Measurements from ENCODE around the gene CNTRL. TPM values are rescaled to one million over a fixed set of nuclear protein-coding genes. Genes with fewer than 3 reads are reported as not detected.

CNTRL gene
- total RNA-seq, 2 experiments from 2014 or later: 62.8 to 69.8 TPM

DNA sequence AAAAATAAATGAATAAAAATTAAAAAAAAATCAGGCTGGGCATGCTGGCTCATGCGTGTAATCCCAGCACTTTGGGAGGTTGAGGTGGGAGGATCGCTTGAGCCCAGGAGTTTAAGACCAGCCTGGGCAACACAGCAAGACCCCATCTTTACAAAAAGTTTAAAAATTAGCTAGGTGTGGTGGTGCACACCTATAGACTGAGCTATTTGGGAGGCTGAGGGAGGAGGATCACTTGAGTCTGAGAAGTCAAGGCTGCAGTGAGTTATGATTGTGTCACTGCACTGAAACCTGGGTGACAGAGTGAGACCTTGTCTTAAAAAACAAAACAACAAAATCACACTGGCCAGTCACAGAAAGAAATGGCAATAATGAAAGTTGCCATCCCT lies 3.4 kb upstream of the CNTRL start:
- peak overlapping the region; percentile 87 for H3K27ac Mint-ChIP-seq
- CTCF ChIA-PET: interaction anchor here (0.6 to 5.3 kb wide), 9 partner anchors 10 to 305 kb away, joined by 3 to 41 read pairs (median 3); no protein-coding TSS in a partner anchor

DNA sequence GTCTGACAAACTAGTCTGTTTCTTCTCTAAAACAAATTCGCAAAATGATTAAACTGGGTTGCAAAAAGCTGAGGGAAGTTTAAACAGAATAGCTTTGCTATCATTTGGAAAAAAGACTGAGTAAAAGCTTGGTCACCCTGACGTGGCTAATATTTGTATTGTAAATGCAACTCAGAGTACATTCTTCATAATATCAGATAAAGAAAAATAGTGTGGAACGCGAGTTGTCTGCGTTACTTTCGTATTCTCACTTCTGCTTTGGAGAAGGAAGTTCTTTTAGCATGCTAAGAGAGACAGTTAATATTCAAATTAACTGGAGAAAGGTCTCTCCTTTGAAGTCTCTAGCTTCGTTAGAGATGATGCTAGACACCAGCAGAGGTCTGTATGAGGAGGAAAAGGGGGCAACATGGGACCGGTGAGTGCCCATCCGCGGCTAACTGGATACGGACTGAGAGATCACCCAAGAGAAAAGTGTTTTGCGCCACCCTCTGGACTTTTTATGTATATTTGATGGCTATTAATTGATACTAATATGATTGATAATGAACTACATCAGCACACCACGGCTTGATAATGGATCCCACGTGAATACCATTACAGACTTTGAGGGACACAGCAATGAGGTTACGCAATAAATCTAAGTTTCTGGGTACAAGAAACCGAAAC lies 2.9 kb upstream of the CNTRL start:
- H3K4me3 Mint-ChIP-seq: peak overlapping the region; percentile 97
- H3K27ac Mint-ChIP-seq: peak overlapping the region; percentile 87
- DNase-seq (peak; percentile 59), ATAC-seq (peak; percentile 10)
- intact Hi-C loops (cut with micrococcal nuclease): loop anchor here (5.0 kb wide), 3 partner anchors 50 to 315 kb away; no protein-coding TSS in a partner anchor
- H3K9me3 Mint-ChIP-seq: peaks cover 9% of the 10 kb centered on the region
- H3K27me3 Mint-ChIP-seq: no peaks in the 10 kb centered on the region
- ChIA-PET CTCF (interaction anchor here (0.6 to 5.3 kb wide), 10 partner anchors 11 to 316 kb away, joined by 3 to 41 read pairs (median 5); no protein-coding TSS in a partner anchor), POLR2A (interaction anchor here (0.8 to 1.3 kb wide), 3 partner anchors 138 to 176 kb away, joined by 3 read pairs; no protein-coding TSS in a partner anchor)
- peak; percentile 59 for TF ChIP-seq CTCF (IDR thresholded peaks at IDR 0.05)
- peaks cover 7% of the 10 kb centered on the region for H3K36me3 Mint-ChIP-seq (ENCODE audit: low read depth)
- H3K4me1 Mint-ChIP-seq (ENCODE audit: low read depth): peaks cover 40% of the 10 kb centered on the region

More for the DNA sequence above, 3.4 kb upstream of the CNTRL start:
- Mint-ChIP-seq H3K4me1 (ENCODE audit: low read depth) (peaks cover 35% of the 10 kb centered on the region), H3K27me3 (no peaks in the 10 kb centered on the region), H3K36me3 (ENCODE audit: low read depth) (peaks cover 9% of the 10 kb centered on the region), H3K4me3 (peak overlapping the region; percentile 97), H3K9me3 (peaks cover 9% of the 10 kb centered on the region)
- DNase-seq (peak; percentile 29), ATAC-seq (no peak)
- intact Hi-C loops (cut with micrococcal nuclease): loop anchor here (5.0 kb wide), 3 partner anchors 51 to 314 kb away; no protein-coding TSS in a partner anchor
- TF ChIP-seq CTCF (IDR thresholded peaks at IDR 0.05): no peak
- POLR2A ChIA-PET: interaction anchor here (0.8 to 1.3 kb wide), 3 partner anchors 138 to 175 kb away, joined by 3 read pairs; no protein-coding TSS in a partner anchor

DNA sequence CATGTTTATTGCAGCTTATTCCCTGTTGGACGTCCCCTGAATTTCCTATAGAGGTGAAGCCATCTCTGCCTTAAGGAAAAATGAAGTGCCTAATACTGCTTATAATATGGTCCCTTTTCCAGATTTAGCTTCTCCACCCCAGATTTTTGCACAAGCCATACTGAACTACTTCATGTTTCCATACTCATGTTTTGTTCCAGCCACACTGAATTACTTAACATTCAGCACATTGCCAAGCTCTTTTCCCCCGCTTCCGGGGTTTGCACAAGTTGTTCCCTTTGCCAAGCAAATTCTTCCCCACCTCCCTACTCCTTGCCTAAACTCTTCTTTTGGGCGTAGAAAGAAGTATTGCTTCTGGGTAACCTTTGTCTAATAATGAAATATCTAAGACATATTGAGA lies 1.7 kb upstream of the CNTRL start:
- peak overlapping the region; percentile 97 for H3K4me3 Mint-ChIP-seq
- DNase-seq: no peak
- intact Hi-C loops (cut with micrococcal nuclease): loop anchor here (5.0 kb wide), 3 partner anchors 49 to 316 kb away; no protein-coding TSS in a partner anchor
- H3K36me3 Mint-ChIP-seq (ENCODE audit: low read depth): no peaks in the 10 kb centered on the region
- POLR2A ChIA-PET: interaction anchor here (0.9 kb wide), 1 partner anchor 173 kb away, joined by 3 read pairs; no protein-coding TSS in a partner anchor
- H3K27me3 Mint-ChIP-seq: no peaks in the 10 kb centered on the region
- peaks cover 39% of the 10 kb centered on the region for H3K4me1 Mint-ChIP-seq (ENCODE audit: low read depth)
- H3K9me3 Mint-ChIP-seq: peaks cover 5% of the 10 kb centered on the region
- no peak for TF ChIP-seq CTCF (IDR thresholded peaks at IDR 0.05)
- CTCF ChIA-PET: interaction anchor here (0.9 to 5.3 kb wide), 4 partner anchors 12 to 317 kb away, joined by 4 to 41 read pairs (median 12); no protein-coding TSS in a partner anchor
- H3K27ac Mint-ChIP-seq: peak overlapping the region; percentile 0
- no peak for ATAC-seq

GRCh38 chr9:121075251-121076036 lies 689 bp downstream of the CNTRL start:
- DNase-seq (no peak), ATAC-seq (peak; percentile 14)
- Mint-ChIP-seq H3K27me3 (no peaks in the 10 kb centered on the region), H3K9me3 (peaks cover under 1% of the 10 kb centered on the region), H3K4me1 (ENCODE audit: low read depth) (peaks cover 38% of the 10 kb centered on the region), H3K4me3 (peak overlapping the region; percentile 97), H3K36me3 (ENCODE audit: low read depth) (peaks cover 8% of the 10 kb centered on the region), H3K27ac (peak overlapping the region; percentile 97)
- intact Hi-C loops (cut with micrococcal nuclease): no loop called here
- TF ChIP-seq CTCF (IDR thresholded peaks at IDR 0.05): peak; percentile 30
- CTCF ChIA-PET: interaction anchor here (0.7 to 1.9 kb wide), 8 partner anchors 13 to 319 kb away, joined by 3 to 6 read pairs (median 3); no protein-coding TSS in a partner anchor
- POLR2A ChIA-PET: interaction anchor here (0.9 to 1.8 kb wide), 7 partner anchors 7 to 206 kb away, joined by 3 to 7 read pairs (median 3); no protein-coding TSS in a partner anchor

Measured in activated CD8-positive, alpha-beta T cell treated with anti-CD3 and anti-CD28 coated beads for 36 hours (primary cell).